Measurements from ENCODE around the gene POR.

DNA sequence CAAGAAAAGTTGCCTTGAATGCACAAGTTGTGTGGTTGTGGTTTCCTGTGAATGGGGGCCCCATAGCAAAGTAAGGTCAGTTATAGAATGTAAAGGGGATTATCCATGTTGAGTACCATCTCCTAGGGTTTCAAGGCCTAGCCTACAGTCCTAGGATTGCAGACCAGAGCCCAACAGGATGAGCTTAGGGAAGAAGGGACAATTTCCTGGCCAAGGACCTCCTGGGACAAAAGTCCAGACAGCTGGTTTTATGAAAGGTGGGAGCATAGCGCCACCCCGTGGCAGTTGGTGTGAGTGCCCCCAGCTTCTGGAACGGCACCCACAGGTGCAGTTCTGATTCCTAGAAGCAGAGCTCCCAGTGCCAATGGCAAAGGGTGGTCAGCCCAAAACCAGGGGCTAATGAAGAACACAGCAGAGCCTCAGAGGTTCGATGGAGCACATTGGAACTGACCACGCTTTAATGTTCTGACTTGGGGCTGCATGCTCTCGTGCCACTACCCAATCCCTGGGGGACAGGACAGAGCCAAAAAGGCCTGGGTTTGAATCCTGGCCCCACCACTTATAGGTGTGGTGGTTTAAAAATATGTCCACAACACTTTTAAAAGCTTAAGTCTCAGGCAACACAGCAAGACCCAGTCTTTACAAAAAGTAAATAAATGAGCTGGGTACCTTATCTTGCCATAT lies 105.2 kb downstream of the POR start:
- peak; percentile 85 to 95 (median 91) for TF ChIP-seq CTCF (IDR thresholded peaks at IDR 0.05)
- no peak for TF ChIP-seq POLR2A (IDR thresholded peaks at IDR 0.05)

Measured in heart left ventricle (tissue), 13 donors.